ENCODE data around the gene NIT1.
"Not testable (repeated sequence)": the region's sequence is repeated elsewhere in the genome, so short reads cannot be mapped to it uniquely, and the experiment has no call there.

NIT1 gene

DNA sequence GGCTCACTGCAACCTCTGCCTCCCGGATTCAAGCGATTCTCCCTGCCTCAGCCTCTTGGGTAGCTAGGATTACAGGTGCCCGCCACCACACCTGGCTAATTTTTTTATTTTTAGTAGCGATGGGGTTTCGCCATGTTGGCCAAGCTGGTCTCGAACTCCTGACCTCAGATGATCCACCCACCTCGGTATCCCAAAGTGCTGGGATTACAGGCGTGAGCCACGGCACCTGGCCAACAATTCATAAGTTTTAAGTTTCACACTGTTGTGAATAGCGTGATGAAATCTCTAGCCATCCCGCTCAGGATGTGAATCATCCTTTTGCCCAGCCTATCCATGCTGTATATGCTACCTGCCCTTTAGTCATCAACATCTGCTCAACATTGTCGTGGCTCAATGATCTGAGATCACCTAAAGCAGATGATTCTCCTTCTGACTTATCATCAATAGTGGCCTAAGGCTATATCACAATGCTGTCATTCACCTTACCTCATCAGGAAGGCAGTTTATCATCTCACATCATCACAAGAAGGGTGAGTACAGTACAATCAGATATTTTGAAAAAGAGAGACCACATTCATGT lies 2.7 kb upstream of the NIT1 start:
- peak in 1 of 2 donors; percentile 34 for DNase-seq (ENCODE audit: low read depth in 2 of 2)

DNA sequence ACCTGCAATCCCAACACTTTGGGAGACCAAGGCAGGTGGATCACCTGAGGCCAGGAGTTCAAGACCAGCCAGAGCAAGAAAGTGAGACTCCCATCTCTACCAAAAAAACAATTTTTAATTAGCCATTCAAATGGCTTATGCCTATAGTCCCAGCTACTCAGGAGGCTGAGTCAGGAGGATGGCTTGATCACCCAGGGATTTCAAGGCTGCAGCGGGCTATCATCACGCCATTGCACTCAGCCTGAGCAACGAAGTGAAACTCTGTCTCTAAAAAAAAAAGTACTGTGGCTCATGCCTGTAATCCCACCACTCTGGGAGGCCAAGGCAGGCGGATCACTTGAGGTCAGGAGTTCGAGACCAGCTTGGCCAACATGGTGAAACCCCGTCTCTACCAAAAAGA lies 1.9 kb upstream of the NIT1 start:
- not testable (repeated sequence) for DNase-seq (ENCODE audit: low read depth in 2 of 2)

- peak; percentile 48 to 63 for DNase-seq (ENCODE audit: low read depth in 2 of 2)
These were observed 1.4 kb downstream of the NIT1 start for GRCh38 chr1:161119092-161119903.

GRCh38 chr1:161121042-161121650 lies 3.2 kb downstream of the NIT1 start:
- DNase-seq (ENCODE audit: low read depth in 2 of 2) = no peak

- no peak for DNase-seq (ENCODE audit: low read depth in 2 of 2)
These were observed 3.9 kb downstream of the NIT1 start for GRCh38 chr1:161121834-161122233.

GRCh38 chr1:161122967-161123366 lies 5.1 kb downstream of the NIT1 start:
- DNase-seq (ENCODE audit: low read depth in 2 of 2) = no peak

DNA sequence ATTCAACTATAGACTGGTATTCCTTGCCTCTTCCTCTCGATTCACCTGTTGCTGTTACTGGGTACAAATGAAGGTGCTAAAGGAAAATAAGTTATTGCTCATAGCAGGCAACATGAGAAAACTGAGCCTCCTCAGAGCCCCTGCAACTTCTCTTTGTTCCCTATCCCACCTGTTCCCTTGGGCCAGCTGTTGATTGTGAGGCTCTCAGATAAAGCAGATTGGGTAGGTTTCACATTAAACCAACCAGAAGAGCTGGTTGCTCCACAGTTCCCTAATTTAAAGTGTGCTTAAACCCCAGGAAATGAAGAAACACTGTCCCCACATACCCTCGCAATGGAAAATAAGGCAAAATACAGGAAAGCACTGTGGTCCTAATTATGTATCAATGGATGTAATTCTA lies 9.7 kb downstream of the NIT1 start:
- DNase-seq (ENCODE audit: low read depth in 2 of 2) = no peak

- no peak for DNase-seq (ENCODE audit: low read depth in 2 of 2)
These were observed 10.9 kb downstream of the NIT1 start for GRCh38 chr1:161128591-161129420.

- no peak for DNase-seq (ENCODE audit: low read depth in 2 of 2)
These were observed 12.4 kb downstream of the NIT1 start for GRCh38 chr1:161130266-161130665.

- no peak for DNase-seq (ENCODE audit: low read depth in 2 of 2)
These were observed 13.9 kb downstream of the NIT1 start for GRCh38 chr1:161131523-161132409.

- DNase-seq (ENCODE audit: low read depth in 2 of 2) = peak; percentile 87
These were observed 14.7 kb downstream of the NIT1 start, which contains the start of gene DEDD for GRCh38 chr1:161132410-161133219. Gene DEDD, minus strand, starts transcription at chr1:161132667. Its CDS starts 8,205 bp downstream, at chr1:161124462.

GRCh38 chr1:161133220-161133740 lies 15.4 kb downstream of the NIT1 start:
- DNase-seq (ENCODE audit: low read depth in 2 of 2) = no peak

- DNase-seq (ENCODE audit: low read depth in 2 of 2) = no peak
These were observed 20.0 kb downstream of the NIT1 start for GRCh38 chr1:161137881-161138280.

DNA sequence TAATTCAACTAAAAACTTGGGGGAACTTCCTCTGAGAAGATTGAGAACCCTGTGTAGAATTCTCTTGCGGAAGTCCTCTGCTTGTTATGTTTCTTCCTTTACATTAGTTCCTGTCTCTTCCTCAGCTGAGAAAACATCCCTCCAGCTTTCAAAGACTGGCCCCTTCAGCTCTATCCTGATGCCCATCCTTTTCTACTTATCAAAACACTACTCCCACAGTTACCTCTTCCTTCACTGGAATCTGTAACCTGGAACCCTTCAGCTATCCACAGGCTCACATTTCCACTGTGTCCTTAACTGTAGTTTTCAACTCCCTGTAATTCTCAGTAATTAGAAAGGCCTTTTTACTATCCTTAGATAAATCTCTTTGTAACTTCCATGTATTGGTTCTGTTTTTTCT lies 20.5 kb downstream of the NIT1 start:
- DNase-seq (ENCODE audit: low read depth in 2 of 2) = no peak

DNA sequence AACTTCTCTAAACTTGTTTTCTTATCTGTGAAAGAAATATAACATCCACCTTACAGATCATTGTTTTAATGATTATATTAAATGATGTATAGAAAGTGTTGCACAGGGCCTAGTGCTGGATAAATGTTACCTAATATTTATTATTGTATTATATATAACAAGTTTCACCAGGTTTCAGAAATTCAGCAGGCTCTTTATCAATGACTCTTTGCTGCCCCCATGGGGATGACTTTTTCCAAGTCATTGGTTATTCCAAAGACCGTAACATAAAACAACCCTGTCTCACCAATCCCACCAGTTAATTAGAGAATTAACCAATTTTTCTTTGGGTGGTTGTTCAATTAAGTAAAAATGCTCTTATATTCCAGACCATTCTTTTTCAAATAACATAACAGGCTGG lies 21.9 kb downstream of the NIT1 start:
- DNase-seq (ENCODE audit: low read depth in 2 of 2) = no peak

- DNase-seq (ENCODE audit: low read depth in 2 of 2) = no peak
These were observed 23.0 kb downstream of the NIT1 start for GRCh38 chr1:161140755-161141400.

GRCh38 chr1:161145832-161146231 lies 27.9 kb downstream of the NIT1 start:
- DNase-seq (ENCODE audit: low read depth in 2 of 2) = no peak

DNA sequence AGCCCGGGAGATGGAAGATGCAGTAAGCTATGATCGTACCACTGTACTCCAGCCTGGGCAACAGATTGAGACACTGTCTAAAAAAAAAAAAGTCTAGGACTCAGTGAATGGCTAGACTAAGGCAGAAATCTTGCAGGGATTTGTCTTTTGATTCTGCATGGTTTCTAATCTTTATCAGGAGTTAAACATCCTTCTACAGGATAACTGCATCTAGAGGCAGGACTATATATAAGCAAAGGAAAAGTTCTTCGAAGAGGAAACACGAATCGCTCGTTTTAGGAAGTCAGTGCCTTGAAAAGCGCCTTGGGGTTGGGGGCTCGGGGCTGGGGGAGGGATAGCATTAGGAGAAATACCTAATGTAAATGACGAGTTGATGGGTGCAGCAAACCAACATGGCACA lies 35.3 kb downstream of the NIT1 start:
- DNase-seq (ENCODE audit: low read depth in 2 of 2) = no peak

DNA sequence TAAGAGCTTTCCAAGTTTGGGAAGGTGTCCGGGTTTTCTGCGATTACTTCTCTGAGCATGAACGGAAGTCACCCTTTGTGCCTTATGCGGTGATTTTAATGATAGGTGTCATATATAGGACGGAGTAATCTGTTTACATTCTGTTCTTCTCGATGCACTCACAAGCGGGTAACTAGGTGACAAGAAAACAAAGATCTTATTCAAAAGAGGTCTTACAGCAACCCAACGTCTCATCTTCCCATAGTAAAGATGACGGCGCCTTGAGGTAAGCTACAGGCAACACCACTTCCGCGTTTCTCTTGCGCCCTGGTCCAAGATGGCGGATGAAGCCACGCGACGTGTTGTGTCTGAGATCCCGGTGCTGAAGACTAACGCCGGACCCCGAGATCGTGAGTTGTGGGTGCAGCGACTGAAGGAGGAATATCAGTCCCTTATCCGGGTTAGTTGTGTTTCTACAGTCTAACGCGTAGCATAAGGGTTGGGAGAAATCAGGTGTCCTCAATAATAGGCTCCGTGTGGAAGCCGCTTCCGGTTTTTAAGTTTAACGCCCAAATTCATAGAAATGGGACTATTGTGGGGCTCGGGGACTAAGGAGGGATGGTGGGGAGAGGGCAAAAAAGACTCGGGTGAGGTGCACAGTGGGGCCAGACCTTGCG lies 35.9 kb downstream of the NIT1 start, which contains the start of gene UFC1:
Gene UFC1, plus strand, starts transcription at position 297 of the 656 bp plus-strand sequence. Its CDS starts 20 bp downstream, at position 317.
- peak; percentile 69 to 70 for DNase-seq (ENCODE audit: low read depth in 2 of 2)

All from stimulated activated CD8-positive, alpha-beta memory T cell treated with anti-CD3 and anti-CD28 coated beads, Interleukin-7, amount 100 ng/mL, for 4 hours (primary cell).